Liver (tissue), 9 donors: ENCODE results near the gene SOX4. TPM values are rescaled to one million over a fixed set of nuclear protein-coding genes. Genes with fewer than 3 reads are reported as not detected.

Experiments used
- DNase-seq: peaks from one replicate; pipeline ENCODE4 v3.0.0-alpha.2; 2017; ENCODE audit warnings: low spot score
- H3K27ac ChIP-seq, 2 donors: one replicate each; pipeline ENCODE4 v1.7.0; 2013; ENCODE audit warnings: inconsistent platforms in 2 of 2, low read length in 2 of 2, control low read depth in 1 of 2, low read depth in 1 of 2, mild to moderate bottlenecking in 1 of 2
- H3K27me3 ChIP-seq, 4 donors: one replicate each; pipeline versions ENCODE4 v1.6.1 to v1.7.0; 2013; ENCODE audit warnings: low read length in 3 of 4, inconsistent platforms in 1 of 4, mild to moderate bottlenecking in 1 of 4, moderate library complexity in 1 of 4; ENCODE audit not compliant: control insufficient read depth in 4 of 4, insufficient read depth in 4 of 4
- H3K36me3 ChIP-seq, 4 donors: one replicate each; pipeline versions ENCODE4 v1.6.1 to v1.7.0; 2013; ENCODE audit warnings: low read length in 3 of 4, mild to moderate bottlenecking in 3 of 4, low read depth in 1 of 4, moderate library complexity in 1 of 4; ENCODE audit not compliant: control insufficient read depth in 4 of 4, insufficient read depth in 3 of 4
- H3K4me1 ChIP-seq, 4 donors: one replicate each; pipeline versions ENCODE4 v1.6.1 to v1.7.0; 2013; ENCODE audit warnings: low read length in 3 of 4, mild to moderate bottlenecking in 3 of 4, moderate library complexity in 1 of 4; ENCODE audit not compliant: control insufficient read depth in 4 of 4, insufficient read depth in 4 of 4
- H3K4me3 ChIP-seq, 3 donors: one replicate each; pipeline versions ENCODE4 v1.6.1 to v1.7.0; 2013; ENCODE audit warnings: low read length in 3 of 3, control low read depth in 1 of 3, low read depth in 1 of 3, mild to moderate bottlenecking in 1 of 3
- H3K9ac ChIP-seq, 2 donors: one replicate each; pipeline ENCODE4 v1.7.0; 2013; ENCODE audit warnings: low read length in 2 of 2, mild to moderate bottlenecking in 2 of 2, moderate library complexity in 2 of 2, control low read depth in 1 of 2, low read depth in 1 of 2
- H3K9me3 ChIP-seq, 4 donors: one replicate each; pipeline versions ENCODE4 v1.6.1 to v1.7.0; 2013; ENCODE audit warnings: low read length in 3 of 4; ENCODE audit not compliant: control insufficient read depth in 4 of 4
- FOXA1 ChIP-seq: IDR thresholded peaks from 2 replicates; pipeline ENCODE4 v1.6.1; 2016; ENCODE audit warnings: antibody characterized with exemption
- FOXA2 ChIP-seq: IDR thresholded peaks from 2 replicates; pipeline ENCODE4 v1.6.1; 2016; ENCODE audit warnings: antibody characterized with exemption
- GABPA ChIP-seq, 2 donors: IDR thresholded peaks in 1 of 2; conservative IDR thresholded peaks in 1 of 2; 2 replicates each; pipeline ENCODE4 v1.6.1; 2016; ENCODE audit warnings: antibody characterized with exemption in 2 of 2, mild to moderate bottlenecking in 1 of 2, moderate library complexity in 1 of 2
- HNF4G ChIP-seq: IDR thresholded peaks from 2 replicates; pipeline ENCODE4 v1.6.1; 2016; ENCODE audit warnings: antibody characterized with exemption
- NR2F2 ChIP-seq: IDR thresholded peaks from 2 replicates; pipeline ENCODE4 v1.6.1; 2016; ENCODE audit warnings: antibody characterized with exemption
- SP1 ChIP-seq: IDR thresholded peaks from 2 replicates; pipeline ENCODE4 v1.6.1; 2018; ENCODE audit warnings: antibody characterized with exemption, mild to moderate bottlenecking
- WGBS: extraction: QIAGEN DNeasy Blood & Tissue Kit; methylation state at CpG from one replicate; pipeline ENCODE4 v1.1.7; 2013; 5-methylcytosine and 5-hydroxymethylcytosine counted together
- polyA plus RNA-seq, 2 donors: library from polyadenylated mRNA; stranded (reverse) in 1 of 2; unstranded in 1 of 2; fragments of 200-250 nt in 1 of 2; fragments of >200 nt in 1 of 2; fragmentation: Nextera tagmentation in 1 of 2; extraction: Ambion mirVana in 1 of 2; gene quantifications; one replicate each; pipeline versions ENCODE4 v1.2.1 to v1.2.3, GENCODE V29; 2013 to 2015
- total RNA-seq, 2 donors: library from RNA; depleted of rRNA; stranded (reverse); fragments of >200 nt; gene quantifications; one replicate each; pipeline ENCODE4 v1.2.3, GENCODE V29; 2014
- TF ChIP-seq, protein P1 (sequence below): IDR thresholded peaks from 2 replicates; pipeline ENCODE4 v1.6.1; 2016; ENCODE audit warnings: antibody characterized with exemption, mild to moderate bottlenecking
- TF ChIP-seq, protein P2 (sequence below): IDR thresholded peaks from 2 replicates; pipeline ENCODE4 v1.6.1; 2016; ENCODE audit warnings: antibody characterized with exemption
- donor health status: healthy.
- donor health status: healthy.
- donor health status: healthy.
- donor health status: healthy.
- donor health status: healthy.

SOX4 gene
- total and polyA plus RNA-seq, 4 donors, result 0.59 to 8.1 (median 0.95) TPM

DNA sequence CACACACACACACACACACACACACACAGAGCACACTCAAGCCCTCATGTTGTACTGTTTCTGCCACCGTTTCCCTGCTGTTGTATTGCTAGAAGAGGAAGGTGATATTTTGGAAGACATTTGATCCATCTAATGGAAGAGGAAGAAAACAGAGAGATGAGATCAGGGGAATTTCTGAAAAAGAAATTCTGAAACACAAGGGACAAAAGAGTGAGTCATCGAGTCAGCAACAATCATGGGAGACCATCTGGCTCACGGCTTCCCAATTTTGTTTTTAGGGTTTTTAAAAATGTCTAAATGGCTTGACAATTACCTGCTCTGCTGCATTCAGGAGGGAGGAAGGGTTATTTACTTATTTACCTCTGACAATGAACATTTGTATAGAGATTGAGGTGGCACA lies 22.0 kb downstream of the SOX4 start:
- WGBS, result 59% methylated on average over 3 of the region's 3 CpGs
- H3K9ac ChIP-seq, result no peak overlapping the region
- TF ChIP-seq NR2F2 (no peak), FOXA2 (no peak), SP1 (no peak), FOXA1 (no peak)
- TF ChIP-seq, protein P1, sequence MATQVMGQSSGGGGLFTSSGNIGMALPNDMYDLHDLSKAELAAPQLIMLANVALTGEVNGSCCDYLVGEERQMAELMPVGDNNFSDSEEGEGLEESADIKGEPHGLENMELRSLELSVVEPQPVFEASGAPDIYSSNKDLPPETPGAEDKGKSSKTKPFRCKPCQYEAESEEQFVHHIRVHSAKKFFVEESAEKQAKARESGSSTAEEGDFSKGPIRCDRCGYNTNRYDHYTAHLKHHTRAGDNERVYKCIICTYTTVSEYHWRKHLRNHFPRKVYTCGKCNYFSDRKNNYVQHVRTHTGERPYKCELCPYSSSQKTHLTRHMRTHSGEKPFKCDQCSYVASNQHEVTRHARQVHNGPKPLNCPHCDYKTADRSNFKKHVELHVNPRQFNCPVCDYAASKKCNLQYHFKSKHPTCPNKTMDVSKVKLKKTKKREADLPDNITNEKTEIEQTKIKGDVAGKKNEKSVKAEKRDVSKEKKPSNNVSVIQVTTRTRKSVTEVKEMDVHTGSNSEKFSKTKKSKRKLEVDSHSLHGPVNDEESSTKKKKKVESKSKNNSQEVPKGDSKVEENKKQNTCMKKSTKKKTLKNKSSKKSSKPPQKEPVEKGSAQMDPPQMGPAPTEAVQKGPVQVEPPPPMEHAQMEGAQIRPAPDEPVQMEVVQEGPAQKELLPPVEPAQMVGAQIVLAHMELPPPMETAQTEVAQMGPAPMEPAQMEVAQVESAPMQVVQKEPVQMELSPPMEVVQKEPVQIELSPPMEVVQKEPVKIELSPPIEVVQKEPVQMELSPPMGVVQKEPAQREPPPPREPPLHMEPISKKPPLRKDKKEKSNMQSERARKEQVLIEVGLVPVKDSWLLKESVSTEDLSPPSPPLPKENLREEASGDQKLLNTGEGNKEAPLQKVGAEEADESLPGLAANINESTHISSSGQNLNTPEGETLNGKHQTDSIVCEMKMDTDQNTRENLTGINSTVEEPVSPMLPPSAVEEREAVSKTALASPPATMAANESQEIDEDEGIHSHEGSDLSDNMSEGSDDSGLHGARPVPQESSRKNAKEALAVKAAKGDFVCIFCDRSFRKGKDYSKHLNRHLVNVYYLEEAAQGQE, result no peak

DNA sequence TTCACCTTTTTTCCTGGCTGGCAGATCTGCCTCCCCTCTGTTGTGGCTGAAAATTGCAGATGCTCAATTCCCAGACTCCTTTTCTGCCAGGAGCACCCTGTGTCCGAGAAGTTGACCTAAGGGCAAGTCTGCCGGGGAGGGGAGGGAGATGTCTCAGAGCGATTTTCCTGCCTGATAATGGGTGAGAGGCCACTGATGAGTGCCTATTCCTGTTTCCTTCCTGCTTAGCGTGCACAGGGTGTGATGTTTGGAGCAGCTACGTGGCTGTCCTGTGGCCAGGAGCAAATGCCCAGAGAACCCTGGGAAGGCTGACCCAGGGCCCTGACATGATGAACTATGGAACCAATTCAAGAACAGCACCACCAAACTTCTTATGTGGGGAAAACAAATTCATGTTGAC lies 22.5 kb downstream of the SOX4 start:
- Histone ChIP-seq H3K9ac (no peak overlapping the region), H3K27me3 (peaks cover 0 to 2% (median 0%) of the 10 kb centered on the region in 4 donors), H3K4me3 (no peak overlapping the region), H3K4me1 (no peaks in the 10 kb centered on the region), H3K36me3 (no peaks in the 10 kb centered on the region), H3K9me3 (no peaks in the 10 kb centered on the region), H3K27ac (no peak overlapping the region)
- 37% methylated on average over 5 of the region's 5 CpGs for WGBS
- no peak for DNase-seq
- peak; percentile 66 for TF ChIP-seq NR2F2
- no peak for TF ChIP-seq HNF4G

More for the DNA sequence above, 22.0 kb downstream of the SOX4 start:
- H3K36me3 ChIP-seq, result no peaks in the 10 kb centered on the region
- no peak overlapping the region for H3K4me3 ChIP-seq
- no peaks in the 10 kb centered on the region for H3K9me3 ChIP-seq
- peaks cover 0 to 2% (median 0%) of the 10 kb centered on the region in 4 donors for H3K27me3 ChIP-seq
- H3K4me1 ChIP-seq, result no peaks in the 10 kb centered on the region
- DNase-seq, result no peak
- H3K27ac ChIP-seq, result no peak overlapping the region

DNA sequence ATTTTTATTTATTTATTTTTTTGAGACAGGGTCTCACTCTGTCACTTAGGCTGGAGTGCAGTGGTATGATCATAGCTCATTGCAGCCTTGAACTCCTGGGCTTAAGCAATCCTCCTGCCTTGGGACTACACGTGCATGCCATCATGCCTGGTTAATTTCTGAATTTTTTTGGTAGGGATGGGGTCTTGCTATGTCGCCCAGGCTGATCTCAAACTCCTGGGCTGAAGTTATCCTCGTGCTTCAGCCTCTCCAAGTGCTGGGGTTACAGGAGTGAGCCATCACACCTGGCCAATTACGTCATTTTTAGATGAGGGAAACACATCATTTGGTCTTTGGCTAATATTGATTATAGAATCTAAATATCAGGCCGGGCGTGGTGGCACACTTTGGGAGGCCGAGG lies 32.1 kb downstream of the SOX4 start:
- no peak for DNase-seq
- H3K27me3 ChIP-seq, result no peaks in the 10 kb centered on the region
- WGBS, result 77% methylated on average over 7 of the region's 7 CpGs

More for the DNA sequence above, 32.1 kb downstream of the SOX4 start:
- Histone ChIP-seq H3K9ac (no peak overlapping the region), H3K27ac (no peak overlapping the region), H3K36me3 (no peaks in the 10 kb centered on the region), H3K4me3 (no peak overlapping the region), H3K9me3 (no peaks in the 10 kb centered on the region), H3K4me1 (no peaks in the 10 kb centered on the region)
- TF ChIP-seq, protein P2, sequence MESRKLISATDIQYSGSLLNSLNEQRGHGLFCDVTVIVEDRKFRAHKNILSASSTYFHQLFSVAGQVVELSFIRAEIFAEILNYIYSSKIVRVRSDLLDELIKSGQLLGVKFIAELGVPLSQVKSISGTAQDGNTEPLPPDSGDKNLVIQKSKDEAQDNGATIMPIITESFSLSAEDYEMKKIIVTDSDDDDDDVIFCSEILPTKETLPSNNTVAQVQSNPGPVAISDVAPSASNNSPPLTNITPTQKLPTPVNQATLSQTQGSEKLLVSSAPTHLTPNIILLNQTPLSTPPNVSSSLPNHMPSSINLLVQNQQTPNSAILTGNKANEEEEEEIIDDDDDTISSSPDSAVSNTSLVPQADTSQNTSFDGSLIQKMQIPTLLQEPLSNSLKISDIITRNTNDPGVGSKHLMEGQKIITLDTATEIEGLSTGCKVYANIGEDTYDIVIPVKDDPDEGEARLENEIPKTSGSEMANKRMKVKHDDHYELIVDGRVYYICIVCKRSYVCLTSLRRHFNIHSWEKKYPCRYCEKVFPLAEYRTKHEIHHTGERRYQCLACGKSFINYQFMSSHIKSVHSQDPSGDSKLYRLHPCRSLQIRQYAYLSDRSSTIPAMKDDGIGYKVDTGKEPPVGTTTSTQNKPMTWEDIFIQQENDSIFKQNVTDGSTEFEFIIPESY, result no peak
- TF ChIP-seq SP1 (no peak), GABPA (IDR thresholded peaks at IDR 0.05 in 1 of 2, conservative IDR thresholded peaks at IDR 0.05 in 1 of 2) (no peak)
